Keratinocyte (primary cell): ENCODE results near the gene LY6G5B. TPM values are rescaled to one million over a fixed set of nuclear protein-coding genes. Genes with fewer than 3 reads are reported as not detected.

Source experiments
- DNase-seq: peaks from one replicate; pipeline ENCODE4 v3.0.0-alpha.2; 2011; ENCODE audit warnings: low read depth, missing footprints, low spot score
- FAIRE-seq: peaks from 2 replicates; lab custom pipeline; 2011; peaks lifted over from hg19 to GRCh38; lab: Jason Lieb, UNC
- H2AFZ ChIP-seq: 2 replicates; pipeline ENCODE4 v1.6.0; 2012; ENCODE audit warnings: low read length, control low read depth, inconsistent platforms; ENCODE audit not compliant: control insufficient read depth
- H3K27ac ChIP-seq: 2 replicates; pipeline ENCODE4 v1.5.1; 2011; ENCODE audit warnings: low read length; ENCODE audit not compliant: control insufficient read depth, insufficient read depth
- H3K27me3 ChIP-seq: 3 replicates; pipeline ENCODE4 v1.6.0; 2011; ENCODE audit warnings: low read length; ENCODE audit not compliant: control insufficient read depth, insufficient read depth; ENCODE audit errors: extremely low read depth
- H3K36me3 ChIP-seq, 2 experiments: 2 replicates in 1 of 2; 3 replicates in 1 of 2; pipeline ENCODE4 v1.5.1; 2011; ENCODE audit warnings: low read length in 2 of 2, mild to moderate bottlenecking in 1 of 2; ENCODE audit not compliant: control insufficient read depth in 2 of 2, insufficient read depth in 2 of 2; ENCODE audit errors: extremely low read depth in 1 of 2
- H3K4me1 ChIP-seq: 3 replicates; pipeline ENCODE4 v1.5.1; 2011; ENCODE audit warnings: low read length; ENCODE audit not compliant: control insufficient read depth, insufficient read depth; ENCODE audit errors: extremely low read depth
- H3K4me2 ChIP-seq: 3 replicates; pipeline ENCODE4 v1.6.0; 2011; ENCODE audit warnings: low read depth, low read length; ENCODE audit not compliant: control insufficient read depth, insufficient read depth; ENCODE audit errors: extremely low read depth
- H3K4me3 ChIP-seq, 3 experiments: fragments of 200-600 bp in 1 of 3; sonication (generic) in 1 of 3; 2 replicates in 2 of 3; 3 replicates in 1 of 3; pipeline ENCODE4 v1.5.1; 2011 to 2016; ENCODE audit warnings: low read length in 3 of 3, mild to moderate bottlenecking in 3 of 3, control low read depth in 2 of 3, inconsistent platforms in 1 of 3, low read depth in 1 of 3, mixed read lengths in 1 of 3, mixed run types in 1 of 3, moderate library complexity in 1 of 3; ENCODE audit not compliant: control insufficient read depth in 2 of 3, insufficient read depth in 2 of 3; ENCODE audit errors: extremely low read depth in 1 of 3
- H3K79me2 ChIP-seq: 2 replicates; pipeline ENCODE4 v1.6.0; 2012; ENCODE audit warnings: low read length; ENCODE audit not compliant: control insufficient read depth, insufficient read depth
- H3K9ac ChIP-seq: 3 replicates; pipeline ENCODE4 v1.6.0; 2011; ENCODE audit warnings: low read length; ENCODE audit not compliant: control insufficient read depth, insufficient read depth; ENCODE audit errors: extremely low read depth
- H3K9me1 ChIP-seq: 3 replicates; pipeline ENCODE4 v1.6.0; 2011; ENCODE audit warnings: low read length; ENCODE audit not compliant: control insufficient read depth, insufficient read depth; ENCODE audit errors: extremely low read depth
- H3K9me3 ChIP-seq: 2 replicates; pipeline ENCODE4 v1.5.1; 2012; ENCODE audit warnings: low read depth, low read length; ENCODE audit not compliant: control insufficient read depth
- H4K20me1 ChIP-seq: 3 replicates; pipeline ENCODE4 v1.6.0; 2011; ENCODE audit warnings: low read length; ENCODE audit not compliant: control insufficient read depth, insufficient read depth; ENCODE audit errors: extremely low read depth
- CTCF ChIP-seq, 3 experiments: IDR thresholded peaks in 1 of 3; conservative IDR thresholded peaks in 1 of 3; optimal IDR thresholded peaks in 1 of 3; 2 replicates in 2 of 3; 3 replicates in 1 of 3; pipeline versions ENCODE3 to v1.5.1; 2011; ENCODE audit warnings: low read length in 3 of 3, mild to moderate bottlenecking in 3 of 3, moderate library complexity in 2 of 3, control low read depth in 1 of 3, inconsistent platforms in 1 of 3; ENCODE audit not compliant: insufficient read depth in 2 of 3; ENCODE audit errors: extremely low read depth in 1 of 3
- EZH2 ChIP-seq: IDR thresholded peaks from one replicate; pipeline ENCODE4 v1.6.1; 2012; ENCODE audit warnings: inconsistent platforms, mild to moderate bottlenecking, low read length, moderate library complexity
- dilution Hi-C: fragments of 300-500 bp; cut with MboI; formaldehyde crosslinking; loops from one replicate; pipeline ENCODE4 v1.7.0; 2020; ENCODE audit warnings: low sequenced_read_pairs; ENCODE audit not compliant: extremely low pct_ligation_motif_present
- polyA plus RNA-seq, 5 experiments: library from polyadenylated mRNA; depleted of rRNA in 3 of 5; stranded (reverse) in 3 of 5; stranded (forward) in 1 of 5; unstranded in 1 of 5; fragments of >200 nt; gene quantifications; 1 replicate in 1 of 5; 2 replicates in 3 of 5; 3 replicates in 1 of 5; pipeline versions ENCODE4 v1.2.1 to v1.2.3, GENCODE V29; 2011 to 2012; ENCODE audit warnings: missing spikeins in 2 of 5, low read depth in 1 of 5, low replicate concordance in 1 of 5

The LY6G5B gene
- polyA plus RNA-seq, 1 donor (not counting 4 experiments of a cell fraction or from before 2014, with no cell fraction given), result 5.2 TPM

GRCh38 chr6:31631209-31631608 lies 38.6 kb upstream of the LY6G5B start:
- no peak for TF ChIP-seq CTCF (optimal IDR thresholded peaks at IDR 0.05 in 1 of 3, IDR thresholded peaks at IDR 0.05 in 1 of 3, conservative IDR thresholded peaks at IDR 0.05 in 1 of 3; ENCODE audit: extremely low read depth in 1 of 3, insufficient read depth in 2 of 3, low read length in 3 of 3)
- H3K9me3 ChIP-seq, result no peaks in the 10 kb centered on the region
- no peak overlapping the region for H3K4me3 ChIP-seq
- H3K79me2 ChIP-seq, result peaks cover 49% of the 10 kb centered on the region
- no peaks in the 10 kb centered on the region for H3K4me1 ChIP-seq
- peaks cover 11% of the 10 kb centered on the region for H4K20me1 ChIP-seq
- no peak for FAIRE-seq
- dilution Hi-C loops, result no loop called here
- H3K36me3 ChIP-seq, result peaks cover 83 to 90% of the 10 kb centered on the region in 2 experiments
- H3K9me1 ChIP-seq, result no peaks in the 10 kb centered on the region
- no peak for DNase-seq
- H3K27ac ChIP-seq, result no peak overlapping the region
- H3K27me3 ChIP-seq, result no peaks in the 10 kb centered on the region
- H2AFZ ChIP-seq, result no peak overlapping the region
- H3K9ac ChIP-seq, result no peak overlapping the region
- no peak overlapping the region for H3K4me2 ChIP-seq

GRCh38 chr6:31631681-31632278 lies 38.0 kb upstream of the LY6G5B start:
- Histone ChIP-seq H2AFZ (no peak overlapping the region), H3K27ac (no peak overlapping the region), H3K27me3 (no peaks in the 10 kb centered on the region), H3K9me3 (no peaks in the 10 kb centered on the region), H3K4me2 (no peak overlapping the region), H3K36me3 (peaks cover 79 to 90% of the 10 kb centered on the region in 2 experiments), H3K9me1 (no peaks in the 10 kb centered on the region), H3K79me2 (peaks cover 44% of the 10 kb centered on the region), H3K4me3 (no peak overlapping the region), H4K20me1 (peaks cover 11% of the 10 kb centered on the region), H3K9ac (no peak overlapping the region), H3K4me1 (no peaks in the 10 kb centered on the region)
- FAIRE-seq (no peak), DNase-seq (no peak)
- TF ChIP-seq CTCF (optimal IDR thresholded peaks at IDR 0.05 in 1 of 3, IDR thresholded peaks at IDR 0.05 in 1 of 3, conservative IDR thresholded peaks at IDR 0.05 in 1 of 3; ENCODE audit: extremely low read depth in 1 of 3, insufficient read depth in 2 of 3, low read length in 3 of 3), result no peak
- no peak for TF ChIP-seq EZH2
- dilution Hi-C loops, result no loop called here
